GM19372 (cell line): ENCODE data around the gene OPCML.

Experiments used
- ATAC-seq: cut with Tn5 transposase; IDR thresholded peaks from one replicate; pipeline ENCODE4 v1.9.1; 2021; ENCODE audit warnings: mild to moderate bottlenecking, low read depth, moderate library complexity; ENCODE audit not compliant: unreplicated experiment

OPCML gene

DNA sequence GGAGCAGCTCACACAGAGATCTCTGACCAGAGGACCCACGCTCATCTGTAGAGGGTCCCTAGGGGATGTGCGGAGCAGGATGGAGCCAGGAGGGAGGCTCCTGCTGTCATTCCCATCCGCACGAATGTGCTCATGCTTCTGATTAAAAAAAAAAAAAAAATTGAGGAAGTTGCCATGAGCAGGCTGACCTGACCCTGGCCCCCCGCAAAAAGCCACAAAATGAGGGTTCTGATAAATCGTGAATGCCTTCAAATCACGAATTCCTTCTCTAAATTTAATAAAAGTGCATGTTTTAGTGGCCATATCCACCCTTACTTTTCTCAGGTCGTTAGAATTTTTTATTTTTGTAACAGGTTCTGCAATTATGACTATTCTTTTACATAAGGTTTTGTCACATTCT is 378.2 kb downstream of the OPCML start:
- ATAC-seq, result no peak

DNA sequence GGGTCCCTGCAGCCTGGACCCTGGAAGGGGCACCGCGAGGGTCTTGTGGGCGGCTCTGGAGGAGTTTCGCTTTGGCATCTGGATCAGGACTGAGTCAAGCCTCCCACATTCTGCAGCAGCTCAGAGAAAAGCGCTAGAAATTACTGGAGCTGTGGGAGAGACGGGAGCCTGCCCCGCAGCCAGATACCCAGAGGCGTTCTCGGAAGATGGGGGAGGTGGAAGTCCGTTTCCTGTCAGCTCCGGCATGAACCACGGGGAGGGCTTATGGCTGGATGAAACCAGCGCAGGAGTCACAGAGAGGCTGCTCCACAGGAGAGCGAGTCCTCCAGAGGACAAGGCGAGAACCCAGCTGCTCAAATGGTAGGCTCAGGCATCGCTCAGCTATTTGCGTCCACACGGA is 379.3 kb downstream of the OPCML start:
- no peak for ATAC-seq

DNA sequence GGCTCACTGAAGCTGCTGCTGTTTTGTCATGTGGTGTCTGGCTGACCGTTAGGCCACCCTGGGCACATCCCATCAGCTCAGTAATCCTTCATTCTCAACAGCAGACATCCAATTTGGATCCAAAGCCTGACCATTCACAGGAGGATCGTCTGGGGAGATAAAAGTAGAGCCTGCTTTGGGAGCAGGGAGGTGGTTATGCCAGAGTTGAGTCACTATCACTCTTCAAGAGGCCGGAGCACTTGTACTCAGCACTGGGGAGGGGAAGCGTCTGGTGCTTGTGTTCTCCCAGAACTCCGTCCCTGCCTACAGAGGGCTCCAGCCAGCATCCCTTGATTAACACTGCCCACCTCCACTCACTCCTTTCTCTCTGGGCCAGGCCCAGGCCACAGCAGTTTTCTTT is 382.6 kb downstream of the OPCML start:
- ATAC-seq, result no peak

DNA sequence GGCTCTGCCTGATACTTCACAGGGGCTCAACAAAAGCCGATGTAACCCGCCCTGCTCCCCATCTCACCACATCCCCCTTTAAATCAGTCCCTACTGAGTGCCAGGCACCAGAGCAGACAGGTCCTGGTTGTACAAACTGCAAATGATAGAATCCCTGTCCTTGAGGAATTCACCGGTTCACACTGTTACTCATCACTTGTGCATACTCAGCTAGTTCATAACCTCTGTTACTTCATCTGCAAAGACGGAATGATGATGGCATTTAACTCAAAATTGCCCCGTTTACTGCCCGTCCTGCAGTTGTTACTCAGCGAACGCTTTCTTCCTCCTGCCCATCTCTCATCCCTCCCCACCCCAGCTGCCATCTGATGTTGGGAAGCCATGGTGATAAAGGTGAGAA is 384.7 kb downstream of the OPCML start:
- ATAC-seq, result no peak

DNA sequence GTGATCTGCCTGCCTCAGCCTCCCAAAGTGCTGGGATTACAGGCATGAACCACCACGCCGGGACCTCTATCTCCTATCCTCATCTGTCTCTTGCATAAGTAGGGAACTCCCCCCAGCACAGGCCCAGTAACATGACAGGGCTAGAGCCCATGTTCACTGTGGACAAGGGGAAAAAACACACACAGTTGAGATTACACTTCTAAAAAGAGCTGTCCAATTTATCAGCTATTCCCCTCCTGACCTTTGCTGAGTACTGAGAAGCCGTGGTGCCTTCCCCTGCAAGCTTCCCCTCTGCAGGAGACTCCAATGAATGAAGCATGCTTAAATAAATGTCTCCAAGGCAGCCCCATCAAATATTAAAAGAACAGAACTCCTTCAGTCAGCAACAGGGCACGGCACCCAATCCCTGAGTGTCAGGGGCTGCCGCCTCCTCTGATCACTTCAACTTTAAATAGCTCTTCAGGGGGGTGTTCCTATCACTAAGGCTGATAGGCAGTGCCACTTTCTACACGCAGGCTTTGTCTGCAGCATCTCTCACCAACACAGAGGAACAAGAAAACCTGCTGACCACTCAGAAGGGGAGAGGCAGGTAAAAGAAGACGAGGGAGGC is 385.5 kb downstream of the OPCML start:
- ATAC-seq, result no peak

DNA sequence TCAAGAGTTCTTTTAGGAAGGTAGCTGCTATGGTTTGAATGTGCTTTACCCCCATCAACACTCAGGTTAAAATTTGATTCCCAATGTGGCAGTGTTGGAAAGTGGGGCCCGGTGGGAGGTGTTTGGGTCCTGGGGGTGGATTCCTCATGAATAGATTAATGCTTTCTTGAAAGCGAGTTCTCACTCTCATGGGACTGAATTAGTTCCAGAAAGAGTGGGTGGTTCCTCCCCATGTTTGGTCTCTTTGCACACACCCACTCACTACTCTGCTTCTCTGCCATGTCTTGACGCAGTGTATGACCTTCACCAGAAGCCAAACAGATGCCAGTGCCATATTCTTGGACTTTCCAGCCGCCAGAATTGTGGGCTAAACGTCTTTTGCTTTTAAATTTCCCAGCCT is 394.4 kb downstream of the OPCML start:
- ATAC-seq, result no peak

DNA sequence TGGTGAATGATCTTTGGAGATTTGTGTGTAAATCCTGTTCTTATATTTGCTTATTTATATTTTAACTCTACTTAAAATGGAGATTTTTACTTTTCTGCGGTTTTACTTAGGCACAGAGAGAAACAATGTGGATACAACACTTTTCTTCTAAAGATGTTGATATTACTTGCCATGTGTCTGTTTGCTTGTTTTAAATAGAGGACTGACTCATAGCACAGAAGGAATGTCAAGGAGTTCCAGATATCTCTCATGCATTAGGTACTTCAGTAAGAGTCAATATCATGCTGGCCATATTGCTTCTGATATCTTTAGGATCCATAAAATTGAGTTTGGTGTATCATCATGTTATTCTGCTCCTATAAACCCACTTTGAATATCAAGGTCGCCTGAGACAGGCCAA is 395.0 kb downstream of the OPCML start:
- ATAC-seq, result no peak

DNA sequence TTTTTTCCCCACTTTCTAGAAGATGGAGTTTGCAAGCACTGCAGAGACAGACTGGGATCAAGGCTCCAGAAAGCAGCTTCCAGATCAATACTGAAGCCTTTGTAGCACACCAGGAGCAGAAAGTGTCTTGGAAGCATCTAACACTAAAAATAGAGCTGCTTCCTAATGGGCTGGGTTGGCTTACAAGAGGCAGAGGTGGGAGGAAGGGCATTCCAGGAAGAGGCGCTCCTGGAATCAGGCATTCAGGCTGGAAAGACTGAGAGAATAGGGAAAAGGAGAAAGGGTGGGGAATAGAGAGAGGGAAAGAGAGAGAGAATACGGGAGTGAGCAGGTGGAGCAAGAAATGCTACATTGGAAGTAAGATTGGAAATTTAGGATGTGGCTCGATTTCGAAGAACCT is 395.9 kb downstream of the OPCML start:
- ATAC-seq, result no peak

DNA sequence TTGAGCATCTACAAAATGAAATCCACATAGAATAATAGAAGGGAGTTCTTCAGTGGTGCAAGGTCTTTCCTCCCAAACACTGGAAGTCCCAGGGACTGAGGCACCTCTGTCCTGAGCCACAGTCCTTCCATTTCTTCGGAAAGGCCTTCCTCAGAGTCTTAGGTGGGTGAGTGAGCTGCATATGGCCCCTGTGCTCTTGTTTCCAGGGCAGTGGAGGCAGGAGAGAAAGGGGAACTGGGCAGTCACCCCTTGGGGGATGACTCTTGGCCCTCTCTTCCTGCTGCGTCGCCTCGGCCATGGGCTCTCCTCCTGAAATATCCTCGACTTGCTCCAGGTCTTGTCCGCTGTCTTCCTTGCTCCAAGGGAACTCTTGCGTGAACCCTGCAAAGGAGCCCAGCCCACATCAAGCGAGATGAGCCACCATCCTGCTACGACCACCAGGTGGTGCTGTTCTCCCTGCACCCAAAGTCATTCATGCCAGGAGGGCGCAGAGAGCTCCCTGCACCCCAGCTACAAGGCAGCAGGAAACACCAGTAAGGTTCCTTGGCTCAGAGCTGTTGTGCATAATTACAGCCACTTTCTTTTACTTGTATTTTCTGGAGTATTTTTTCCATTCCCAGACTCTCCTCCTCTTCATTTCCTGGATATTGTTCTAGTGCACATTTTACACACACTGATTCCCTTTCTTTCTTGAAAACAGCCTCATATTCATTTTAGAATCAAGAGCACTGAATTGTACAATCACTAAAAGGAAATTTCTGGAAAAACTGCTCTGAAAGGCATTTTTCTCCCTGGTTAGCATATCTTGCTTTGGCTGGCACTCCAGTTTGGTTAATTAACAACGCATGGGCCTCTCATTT is 397.8 kb downstream of the OPCML start:
- peak; percentile 89 for ATAC-seq

DNA sequence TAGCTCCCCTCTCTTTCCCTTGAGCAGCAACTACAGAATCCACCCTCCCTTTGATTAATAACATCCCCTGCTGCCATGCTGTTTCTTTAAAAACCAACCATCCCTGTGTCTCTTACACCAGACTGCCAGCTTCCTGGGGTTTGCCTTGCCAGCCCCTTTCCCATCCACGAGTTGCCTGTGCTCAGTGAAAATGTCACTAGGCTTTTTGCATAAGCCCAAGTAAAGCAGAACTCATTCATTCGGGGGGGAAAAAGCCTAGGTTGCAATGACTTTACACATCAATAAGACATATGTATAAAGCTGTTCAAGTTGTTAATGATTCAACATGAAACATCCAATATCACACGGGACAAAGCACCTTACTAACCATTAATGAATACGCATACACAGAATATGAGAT is 398.7 kb downstream of the OPCML start:
- ATAC-seq, result no peak

DNA sequence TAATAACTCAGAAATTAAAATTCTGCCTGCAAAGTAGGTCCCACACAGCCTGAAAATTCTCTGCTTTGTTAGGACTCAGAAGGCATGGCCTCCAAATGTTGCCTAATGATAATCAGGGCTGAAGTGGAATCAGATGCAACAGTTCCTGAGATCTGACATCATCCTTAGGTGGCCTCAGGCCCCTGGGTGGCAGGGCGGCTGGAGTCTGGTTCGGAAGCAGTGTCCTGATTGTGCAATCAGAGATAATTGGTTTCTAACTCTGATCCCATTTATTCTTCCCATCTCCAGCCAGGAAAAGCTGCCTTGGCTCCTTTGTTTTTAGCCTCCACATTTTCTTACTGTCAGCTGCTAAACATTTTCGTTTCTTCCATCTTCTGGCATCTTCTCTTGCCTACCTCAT is 399.3 kb downstream of the OPCML start:
- ATAC-seq, result no peak

DNA sequence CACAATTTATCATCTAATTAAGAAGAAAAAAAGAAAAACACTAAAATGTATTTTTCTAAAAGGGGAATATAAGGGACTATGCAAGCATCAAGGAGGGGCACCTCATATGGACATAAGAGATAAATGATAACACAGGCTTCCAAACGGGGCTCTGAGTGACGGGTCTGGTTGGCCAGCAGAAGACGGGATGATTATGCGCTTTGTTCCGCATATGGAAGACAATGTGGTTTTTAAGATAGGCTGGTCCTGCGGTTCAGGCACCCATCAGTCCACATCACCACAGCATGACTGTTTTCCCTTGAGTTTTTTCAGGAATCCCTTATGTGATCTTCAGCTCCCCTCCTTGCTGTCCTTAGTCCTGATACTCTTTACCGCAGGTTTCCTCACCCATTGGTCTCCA is 404.6 kb downstream of the OPCML start:
- no peak for ATAC-seq

DNA sequence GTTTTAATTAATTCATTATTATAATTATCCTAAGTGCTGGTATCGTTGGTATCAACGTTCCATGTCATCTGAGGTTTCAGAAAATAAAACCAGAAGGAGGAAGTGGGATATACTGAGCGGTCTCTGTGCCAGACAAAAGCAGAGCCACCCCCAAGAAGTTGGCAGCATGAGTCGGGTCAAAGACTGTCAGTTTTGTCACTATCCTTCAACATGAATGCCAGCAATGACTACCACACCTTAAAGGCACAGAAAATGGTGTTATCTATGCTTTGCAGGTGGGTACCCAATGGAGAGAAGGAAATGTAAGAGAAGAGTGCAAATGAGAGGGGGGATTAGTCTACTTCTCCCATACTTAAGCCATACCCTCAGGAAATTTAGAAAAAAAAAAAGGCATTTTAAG is 408.5 kb downstream of the OPCML start:
- no peak for ATAC-seq

DNA sequence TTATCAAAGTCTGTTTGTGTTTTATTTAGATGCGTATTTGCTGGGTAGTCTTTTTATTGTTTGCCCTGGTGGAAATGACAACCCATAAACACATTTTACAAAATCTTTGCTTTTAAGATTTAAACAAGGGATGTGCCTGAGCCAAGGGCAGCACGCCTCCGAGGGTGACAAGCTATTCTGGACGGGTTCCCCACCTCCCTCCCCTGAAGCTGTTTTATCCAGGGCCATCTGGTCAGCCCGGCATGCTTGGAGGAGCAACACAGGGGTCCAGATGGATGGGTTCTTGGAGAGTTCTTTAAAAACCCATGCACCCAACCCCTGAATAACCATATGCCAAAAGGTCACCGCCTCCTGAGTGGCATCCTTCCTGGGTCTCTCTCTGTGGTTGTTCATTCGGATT is 408.9 kb downstream of the OPCML start:
- ATAC-seq, result no peak

DNA sequence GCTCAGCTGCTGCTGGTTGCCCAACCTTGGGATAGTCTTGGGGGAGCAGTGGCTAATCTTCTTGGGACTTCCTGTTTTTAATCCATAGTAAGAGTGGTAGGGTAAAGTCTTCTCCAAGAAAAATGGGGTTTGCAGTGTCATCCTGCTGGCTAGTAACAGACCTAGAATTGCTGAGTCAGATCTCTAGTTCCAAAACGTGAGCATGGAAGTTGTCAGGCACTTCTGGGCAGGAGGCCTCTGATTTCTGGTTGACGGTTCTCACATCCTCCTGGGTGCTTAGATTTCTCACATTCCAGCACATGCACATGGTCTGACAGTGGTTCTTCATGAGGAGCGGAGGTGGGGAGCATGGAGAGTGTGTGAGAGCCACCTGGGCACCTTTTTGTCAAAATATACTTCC is 410.0 kb downstream of the OPCML start:
- no peak for ATAC-seq

DNA sequence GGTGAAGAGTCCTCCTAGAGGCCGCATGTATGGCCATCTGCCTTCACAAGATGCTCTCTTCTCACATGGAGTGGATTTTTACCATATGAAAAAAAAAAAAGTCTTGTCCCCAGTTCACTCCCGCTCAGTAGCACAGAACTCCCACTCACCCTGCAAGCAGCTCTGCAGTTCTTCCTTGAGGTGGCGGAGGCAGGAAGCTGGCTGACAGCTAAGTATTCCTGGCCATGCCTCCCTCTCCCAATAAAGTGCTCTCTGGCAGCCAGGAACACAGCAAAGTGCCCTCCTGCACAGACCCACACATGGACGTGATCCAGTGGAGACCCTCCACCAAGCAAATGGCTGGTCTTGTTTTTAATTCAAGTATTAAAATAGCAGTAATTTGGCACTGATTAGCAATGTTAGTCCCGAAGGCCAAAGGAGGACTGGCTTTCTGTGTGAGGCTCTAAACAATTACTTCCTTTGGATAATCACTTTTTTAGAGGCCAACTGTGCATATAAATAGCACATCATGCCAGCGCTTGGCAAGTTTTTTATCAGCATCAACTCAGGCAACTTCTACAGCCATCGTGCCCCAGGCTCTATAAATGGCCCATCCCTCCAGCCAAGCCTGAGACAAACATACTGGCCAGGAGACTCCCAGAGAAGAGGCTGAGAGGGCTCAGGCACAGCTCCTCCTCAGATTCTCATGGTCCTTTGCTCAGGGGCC is 413.6 kb downstream of the OPCML start:
- ATAC-seq, result no peak

DNA sequence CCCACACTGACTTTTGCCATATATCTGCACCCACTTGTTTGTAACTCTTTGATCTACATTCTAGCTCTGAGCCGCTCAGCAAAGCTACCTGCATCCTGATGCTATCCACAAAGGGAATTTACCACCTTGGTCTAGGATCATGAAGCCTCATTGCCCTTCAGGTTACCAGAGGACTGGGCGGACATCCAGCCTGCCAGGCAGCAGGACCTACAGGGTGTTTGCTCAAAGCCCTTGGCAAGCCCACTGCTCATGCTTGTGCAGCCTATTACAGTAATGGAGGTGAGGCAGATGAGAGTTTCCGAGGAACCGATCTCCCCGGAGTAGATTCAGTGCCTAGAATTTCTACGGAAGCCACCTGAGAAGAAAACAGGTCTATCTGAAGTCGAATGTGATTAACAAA is 417.2 kb downstream of the OPCML start:
- no peak for ATAC-seq

DNA sequence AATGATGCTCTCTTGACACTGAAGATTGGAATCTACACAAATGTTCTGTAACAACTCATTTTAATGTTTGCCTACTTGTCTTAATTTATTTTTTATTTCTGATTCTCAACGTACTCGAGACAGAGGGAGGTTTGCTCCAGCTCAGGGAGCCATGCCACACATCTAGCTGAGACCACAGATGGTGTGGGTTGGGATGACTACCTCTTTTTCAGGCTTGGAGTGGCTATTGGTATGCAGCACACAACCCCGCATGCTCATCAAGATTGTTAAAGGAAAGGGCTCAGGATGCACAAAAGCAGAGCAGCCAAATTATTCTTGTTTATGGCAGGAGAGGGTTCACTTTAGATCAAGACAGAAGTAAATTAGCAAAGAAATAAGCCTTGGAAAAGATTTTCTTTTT is 424.5 kb downstream of the OPCML start:
- ATAC-seq, result no peak

DNA sequence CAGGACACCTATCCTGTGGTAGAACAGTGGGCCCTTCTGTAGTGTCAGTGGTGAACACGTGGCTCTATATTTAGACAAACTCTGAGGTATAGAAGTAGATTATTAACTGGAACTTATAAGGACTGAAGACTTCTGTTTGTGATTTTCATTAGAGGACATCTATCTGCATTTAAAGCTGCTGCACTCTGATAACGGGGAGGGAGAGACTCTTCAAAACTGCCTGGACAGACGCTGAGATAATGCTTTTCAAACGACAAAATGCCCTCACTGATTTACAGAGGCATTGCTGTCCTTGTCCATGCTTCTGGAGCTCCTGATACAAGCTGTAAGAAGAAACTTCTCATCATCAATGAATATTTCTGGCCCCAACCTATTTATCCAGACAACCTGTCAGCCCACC is 425.2 kb downstream of the OPCML start:
- ATAC-seq, result no peak

DNA sequence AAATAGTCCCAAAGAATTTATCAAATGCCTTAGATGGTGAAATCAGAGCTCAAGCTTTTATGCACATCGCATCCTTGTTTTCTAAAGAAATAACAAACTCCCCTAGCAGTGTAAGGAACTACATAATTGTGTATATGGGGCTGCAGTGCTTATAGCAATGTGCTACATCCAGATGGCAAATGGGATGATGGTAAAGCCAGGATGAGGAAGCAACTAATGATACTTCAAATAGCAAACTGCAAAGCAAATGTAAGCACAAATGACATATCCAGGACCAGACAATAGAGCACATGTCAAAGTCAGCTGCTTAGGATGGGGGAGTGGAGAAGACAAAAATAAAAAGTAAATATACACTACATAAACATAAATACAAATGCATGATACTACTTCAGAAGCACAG is 425.9 kb downstream of the OPCML start:
- no peak for ATAC-seq

DNA sequence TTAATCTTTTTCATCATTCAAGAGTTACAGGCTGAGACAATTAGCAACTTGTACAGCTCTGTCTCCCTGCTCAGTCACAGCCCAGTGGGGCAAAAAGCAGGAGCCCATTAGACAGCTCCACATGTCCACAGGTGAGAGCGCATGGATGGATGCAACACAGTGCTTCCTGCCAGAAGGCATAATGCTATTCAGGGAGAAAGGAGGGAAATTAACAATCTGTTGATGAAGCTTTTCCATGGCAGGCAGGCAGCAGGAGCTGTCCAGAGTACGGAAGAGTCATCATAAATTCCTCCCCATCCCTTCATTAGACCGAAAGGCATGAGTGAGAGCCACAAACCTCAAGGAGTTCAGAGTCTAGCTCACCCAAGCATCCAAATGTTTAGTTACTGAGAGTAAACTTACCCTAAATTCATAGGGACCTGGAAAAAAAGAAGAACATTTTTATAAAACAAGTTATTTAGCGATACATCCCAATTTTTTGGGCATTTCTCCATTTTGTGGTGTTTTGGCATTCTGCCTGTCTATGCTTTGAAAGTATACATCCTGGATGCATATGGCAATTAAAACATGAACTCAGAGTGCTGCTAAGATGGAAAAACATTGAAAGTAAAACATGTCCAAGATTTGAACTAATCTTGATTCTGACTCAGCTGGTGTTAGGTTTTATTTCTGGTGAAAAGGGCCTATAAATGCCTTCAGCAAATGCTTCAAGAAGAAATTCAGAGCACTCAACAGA is 428.1 kb downstream of the OPCML start:
- ATAC-seq, result no peak
